Activated CD8-positive, alpha-beta memory T cell treated with anti-CD3 and anti-CD28 coated beads for 1 hour (primary cell): ENCODE data around the gene SMYD3.
"Not testable (repeated sequence)": the region's sequence is repeated elsewhere in the genome, so short reads cannot be mapped to it uniquely, and the experiment has no call there.

ENCODE experiments used
- DNase-seq, 2 donors: peaks; one replicate each; pipeline ENCODE4 v3.0.0-alpha.2; 2020; ENCODE audit warnings: low read depth in 1 of 2; ENCODE audit errors: extremely low read depth in 1 of 2

SMYD3 gene

GRCh38 chr1:246078888-246079252 lies 428.2 kb downstream of the SMYD3 start:
- no peak for DNase-seq

GRCh38 chr1:246078126-246078887 lies 428.8 kb downstream of the SMYD3 start:
- DNase-seq: no peak

GRCh38 chr1:246077476-246077875 lies 429.6 kb downstream of the SMYD3 start:
- DNase-seq: no peak

GRCh38 chr1:246074421-246074820 lies 432.7 kb downstream of the SMYD3 start:
- no peak for DNase-seq

- no peak for DNase-seq
Observed at GRCh38 chr1:246072456-246072955, 434.6 kb downstream of the SMYD3 start.

- DNase-seq: not testable (repeated sequence)
Observed at GRCh38 chr1:246071981-246072380, 435.1 kb downstream of the SMYD3 start.

- DNase-seq: not testable (repeated sequence)
Observed at GRCh38 chr1:246071561-246071960, 435.5 kb downstream of the SMYD3 start.

- DNase-seq: no peak
Observed at GRCh38 chr1:246069581-246069980, 437.5 kb downstream of the SMYD3 start.

- DNase-seq: no peak
Observed at GRCh38 chr1:246068619-246069509, 438.2 kb downstream of the SMYD3 start.

GRCh38 chr1:246068217-246068512 lies 438.9 kb downstream of the SMYD3 start:
- no peak for DNase-seq

- DNase-seq: no peak
Observed at GRCh38 chr1:246067432-246068216, 439.5 kb downstream of the SMYD3 start.

GRCh38 chr1:246066573-246066972 lies 440.5 kb downstream of the SMYD3 start:
- no peak for DNase-seq

GRCh38 chr1:246065592-246065991 lies 441.5 kb downstream of the SMYD3 start:
- DNase-seq: no peak

GRCh38 chr1:246064891-246065290 lies 442.2 kb downstream of the SMYD3 start:
- no peak for DNase-seq

- DNase-seq: no peak
Observed at GRCh38 chr1:246063013-246063616, 444.0 kb downstream of the SMYD3 start.

- no peak for DNase-seq
Observed at GRCh38 chr1:246058466-246058865, 448.6 kb downstream of the SMYD3 start.

- no peak for DNase-seq
Observed at GRCh38 chr1:246052603-246053002, 454.5 kb downstream of the SMYD3 start.

GRCh38 chr1:246051909-246052518 lies 455.1 kb downstream of the SMYD3 start:
- no peak for DNase-seq

- no peak for DNase-seq
Observed at GRCh38 chr1:246048693-246049092, 458.4 kb downstream of the SMYD3 start.

GRCh38 chr1:246043556-246043955 lies 463.5 kb downstream of the SMYD3 start:
- no peak for DNase-seq
